KOPT-K1 (cell line): ENCODE data around the gene GPN2.
A peak's percentile ranks its signal among the peaks of the same experiment; 100 is the strongest.

ENCODE experiments used
- H3K27ac ChIP-seq: fragments of 200-600 bp; sonication (generic); 2 replicates; pipeline ENCODE4 v1.5.1; 2016; ENCODE audit warnings: antibody characterized with exemption, mild to moderate bottlenecking, low read depth, low read length; ENCODE audit not compliant: poor library complexity, severe bottlenecking
- H3K36me3 ChIP-seq: fragments of 200-600 bp; sonication (generic); 2 replicates; pipeline ENCODE4 v1.5.1; 2017; ENCODE audit warnings: antibody characterized with exemption, mild to moderate bottlenecking, low read length, moderate library complexity; ENCODE audit not compliant: insufficient read depth
- H3K9me3 ChIP-seq: fragments of 200-600 bp; sonication (generic); 2 replicates; pipeline ENCODE4 v1.5.1; 2017; ENCODE audit warnings: antibody characterized with exemption, low read length, mild to moderate bottlenecking; ENCODE audit not compliant: insufficient read depth, poor library complexity, severe bottlenecking

The GPN2 gene

GRCh38 chr1:26889551-26890466 lies at the start of gene GPN2:
TSS of gene GPN2 (minus strand) at chr1:26890283. CDS start at chr1:26890096, 187 bp downstream.
- Histone ChIP-seq H3K27ac (peak within 1 kb of the TSS; percentile 76), H3K9me3 (no peaks in the 10 kb centered on the region), H3K36me3 (peaks cover 71% of the 10 kb centered on the region)

- no peaks in the 10 kb centered on the region for H3K9me3 ChIP-seq
- H3K27ac ChIP-seq: no peak overlapping the region
- H3K36me3 ChIP-seq: peaks cover 94% of the 10 kb centered on the region
These were observed 48.6 kb upstream of the GPN2 start for GRCh38 chr1:26938659-26939025.

GRCh38 chr1:26938004-26938658 lies 48.0 kb upstream of the GPN2 start:
- H3K27ac ChIP-seq: no peak overlapping the region
- H3K36me3 ChIP-seq: peaks cover 94% of the 10 kb centered on the region
- no peaks in the 10 kb centered on the region for H3K9me3 ChIP-seq

- Histone ChIP-seq H3K36me3 (peaks cover 94% of the 10 kb centered on the region), H3K27ac (no peak overlapping the region), H3K9me3 (no peaks in the 10 kb centered on the region)
These were observed 46.7 kb upstream of the GPN2 start for GRCh38 chr1:26936823-26937222.

GRCh38 chr1:26932531-26932930 lies 42.4 kb upstream of the GPN2 start:
- H3K9me3 ChIP-seq: no peaks in the 10 kb centered on the region
- peaks cover 90% of the 10 kb centered on the region for H3K36me3 ChIP-seq
- H3K27ac ChIP-seq: no peak overlapping the region

GRCh38 chr1:26923711-26924110 lies 33.6 kb upstream of the GPN2 start:
- Histone ChIP-seq H3K9me3 (no peaks in the 10 kb centered on the region), H3K27ac (no peak overlapping the region), H3K36me3 (peaks cover 50% of the 10 kb centered on the region)

GRCh38 chr1:26922901-26923300 lies 32.8 kb upstream of the GPN2 start:
- no peaks in the 10 kb centered on the region for H3K9me3 ChIP-seq
- peak overlapping the region; percentile 82 for H3K27ac ChIP-seq
- peaks cover 42% of the 10 kb centered on the region for H3K36me3 ChIP-seq

GRCh38 chr1:26922431-26922729 lies 32.3 kb upstream of the GPN2 start:
- Histone ChIP-seq H3K27ac (peak overlapping the region; percentile 82), H3K36me3 (peaks cover 37% of the 10 kb centered on the region), H3K9me3 (no peaks in the 10 kb centered on the region)

- H3K36me3 ChIP-seq: peaks cover 31% of the 10 kb centered on the region
- H3K9me3 ChIP-seq: no peaks in the 10 kb centered on the region
- peak within 1 kb of the TSS; percentile 82 for H3K27ac ChIP-seq
These were observed 31.7 kb upstream of the GPN2 start, which contains the start of gene NUDC for GRCh38 chr1:26921540-26922430. TSS of gene NUDC (plus strand) at chr1:26921743. CDS start at chr1:26921849, 106 bp downstream.

- Histone ChIP-seq H3K27ac (peak overlapping the region; percentile 82), H3K9me3 (no peaks in the 10 kb centered on the region), H3K36me3 (peaks cover 24% of the 10 kb centered on the region)
These were observed 31.1 kb upstream of the GPN2 start for GRCh38 chr1:26921126-26921539.

GRCh38 chr1:26915204-26915842 lies 25.2 kb upstream of the GPN2 start:
- Histone ChIP-seq H3K9me3 (no peaks in the 10 kb centered on the region), H3K36me3 (no peaks in the 10 kb centered on the region), H3K27ac (no peak overlapping the region)

- H3K36me3 ChIP-seq: no peaks in the 10 kb centered on the region
- no peaks in the 10 kb centered on the region for H3K9me3 ChIP-seq
- H3K27ac ChIP-seq: no peak within 1 kb of the TSS
These were observed 23.9 kb upstream of the GPN2 start, which contains the start of gene NR0B2 for GRCh38 chr1:26913754-26914619. TSS of gene NR0B2 (minus strand) at chr1:26913975. CDS start at chr1:26913940, 35 bp downstream.

- Histone ChIP-seq H3K27ac (no peak overlapping the region), H3K36me3 (no peaks in the 10 kb centered on the region), H3K9me3 (no peaks in the 10 kb centered on the region)
These were observed 23.3 kb upstream of the GPN2 start for GRCh38 chr1:26913389-26913753.

- no peak overlapping the region for H3K27ac ChIP-seq
- H3K36me3 ChIP-seq: no peaks in the 10 kb centered on the region
- no peaks in the 10 kb centered on the region for H3K9me3 ChIP-seq
These were observed 22.0 kb upstream of the GPN2 start for GRCh38 chr1:26912147-26912490.
